NCI-H1092 treated with DMSO at 0.1 percent for 48 hours (cell line): ENCODE measurements around the gene RMRP.
"Not testable (repeated sequence)": the region's sequence is repeated elsewhere in the genome, so short reads cannot be mapped to it uniquely, and the experiment has no call there.

Source experiments
- DNase-seq: peaks from one replicate; lab custom pipeline; 2025; lab: John Stamatoyannopoulos, UW

Gene RMRP

DNA sequence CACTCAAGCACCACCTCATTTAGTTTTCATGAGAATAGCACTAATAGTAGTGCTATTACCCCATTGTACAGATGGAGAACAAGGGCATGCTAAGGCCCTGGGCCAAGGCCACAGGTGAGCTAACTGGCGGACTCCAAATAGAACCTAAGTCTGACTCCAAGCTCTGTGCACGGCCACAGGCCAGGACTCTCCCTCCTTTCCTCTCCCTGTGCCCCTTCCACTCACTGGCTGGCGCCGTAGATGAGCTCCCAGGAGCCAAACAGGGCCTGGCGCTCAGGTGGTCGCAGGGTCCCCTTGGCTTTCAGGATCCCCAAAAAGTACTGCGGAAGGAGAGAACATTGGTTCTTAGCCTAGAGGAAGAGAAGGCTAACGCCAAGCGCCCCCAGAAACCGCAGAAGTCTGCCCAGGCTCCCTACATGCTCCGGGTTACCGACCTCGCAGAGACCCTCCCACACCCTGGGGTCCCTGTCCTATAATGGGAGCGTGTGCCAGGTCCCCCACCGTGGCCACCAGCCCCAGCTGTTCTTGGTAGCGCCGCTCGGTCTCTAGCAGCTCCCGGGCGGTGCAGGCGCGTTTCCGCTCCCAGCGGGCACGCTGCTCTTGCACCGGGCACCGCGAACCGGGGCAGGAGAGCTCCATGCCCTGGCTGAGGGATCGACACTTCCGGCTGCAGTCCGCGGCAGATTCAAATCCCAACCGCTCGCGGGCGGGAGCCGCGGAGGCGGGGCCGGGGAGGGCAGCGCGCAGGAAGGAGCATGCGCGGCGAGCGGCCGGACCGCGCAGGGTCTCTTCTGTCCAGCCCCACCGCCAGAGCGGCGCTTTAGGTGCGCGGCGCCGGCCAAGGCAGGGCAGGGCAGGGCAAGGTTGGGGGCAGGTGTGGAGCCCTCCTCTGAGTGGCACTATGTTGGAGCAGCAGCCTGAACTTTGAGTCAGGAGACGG is 7.0 kb upstream of the RMRP start, which contains the start of gene ARHGEF39:
Gene ARHGEF39 (minus strand): TSS at position 665 of the 940 bp plus-strand sequence. CDS start 26 bp downstream, at position 639.
- DNase-seq = peak; percentile 91

DNA sequence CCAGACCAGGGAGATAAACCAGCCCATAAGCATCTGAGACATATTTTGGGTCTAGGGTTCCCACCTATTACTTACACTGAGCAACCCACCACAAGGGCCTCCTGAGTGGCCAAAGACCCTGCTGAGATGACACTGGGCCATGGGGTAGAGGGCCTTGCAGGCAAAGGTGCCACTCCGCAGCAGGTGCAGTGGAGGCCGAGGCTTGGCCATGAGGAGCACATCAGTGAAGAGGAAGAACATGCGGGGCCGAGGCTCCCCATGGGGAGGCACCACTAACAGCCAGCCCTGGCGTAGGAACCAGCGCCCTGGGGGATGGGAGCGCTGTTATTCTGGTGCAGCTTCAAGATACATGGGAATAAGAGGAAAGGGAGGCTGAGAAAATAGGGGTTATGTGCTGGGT is 4.6 kb upstream of the RMRP start:
- no peak for DNase-seq

DNA sequence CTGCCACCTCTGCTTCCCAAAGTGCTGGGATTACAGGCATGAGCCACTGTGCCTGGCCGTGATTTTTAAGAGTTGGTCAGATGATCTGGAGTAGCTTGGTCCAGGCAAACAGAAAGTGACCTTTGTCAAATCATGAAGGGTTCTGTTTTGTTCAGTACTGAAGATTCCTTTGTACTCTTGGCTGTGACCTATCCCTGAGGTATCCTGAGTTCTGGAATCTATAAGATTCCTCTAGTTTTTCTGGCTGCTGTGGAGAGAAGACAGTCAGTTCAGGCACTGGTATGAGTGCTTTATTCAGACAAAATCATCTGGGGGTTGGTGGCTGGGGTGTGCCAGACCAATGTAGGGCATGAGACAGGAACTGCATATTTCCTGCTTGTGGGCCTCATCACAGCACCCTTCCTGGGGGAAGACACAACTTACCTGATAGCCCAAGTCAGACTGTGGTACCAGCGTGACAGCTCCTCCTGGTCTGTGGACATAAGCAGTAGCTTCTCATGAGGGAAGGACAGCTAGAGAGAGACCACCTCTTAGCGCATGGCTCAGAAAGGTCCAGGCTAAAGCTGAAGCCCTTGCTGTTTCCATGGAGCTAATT is 4.0 kb upstream of the RMRP start:
- no peak for DNase-seq

DNA sequence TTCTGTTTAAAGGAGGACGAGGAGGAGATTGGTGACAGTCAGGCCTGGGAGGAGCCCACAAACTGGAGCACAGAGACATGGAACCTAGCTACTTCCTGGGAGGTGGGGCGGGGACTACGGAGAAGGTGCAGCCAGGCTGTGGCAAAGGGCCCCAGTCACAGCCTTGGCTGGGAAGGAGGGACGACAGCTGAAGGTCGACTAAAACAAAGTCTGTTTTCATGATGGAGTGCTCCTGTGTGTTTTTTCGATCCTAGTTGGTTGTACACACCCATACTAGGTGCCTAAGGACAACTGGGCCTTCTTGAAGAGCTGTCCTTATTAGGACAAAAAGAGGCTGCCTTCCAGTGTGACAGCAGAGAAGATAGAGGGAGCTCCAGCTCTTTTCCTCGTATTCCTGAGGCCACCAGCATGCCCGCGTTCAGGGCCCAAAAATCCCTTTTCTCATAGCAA is 3.2 kb upstream of the RMRP start:
- peak; percentile 30 for DNase-seq

DNA sequence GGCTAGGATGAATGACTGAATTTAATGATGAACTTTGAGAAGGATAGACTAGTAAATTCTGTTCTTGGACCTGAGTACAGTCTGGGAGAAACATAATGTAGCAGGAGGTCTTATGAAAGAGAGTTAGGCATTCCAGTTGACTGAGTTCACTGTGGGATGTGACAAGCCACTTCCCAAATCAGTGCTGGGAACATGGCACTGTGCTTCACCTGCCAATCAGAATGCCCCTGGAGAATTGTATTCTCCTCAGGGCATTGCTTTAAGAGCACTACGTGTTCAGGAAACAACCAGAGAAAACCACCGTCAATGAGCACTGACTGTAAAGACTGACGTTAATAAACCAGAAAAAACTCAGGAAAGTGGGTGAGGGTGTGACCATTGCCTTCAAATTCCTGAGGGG is 1.5 kb upstream of the RMRP start:
- DNase-seq = no peak

DNA sequence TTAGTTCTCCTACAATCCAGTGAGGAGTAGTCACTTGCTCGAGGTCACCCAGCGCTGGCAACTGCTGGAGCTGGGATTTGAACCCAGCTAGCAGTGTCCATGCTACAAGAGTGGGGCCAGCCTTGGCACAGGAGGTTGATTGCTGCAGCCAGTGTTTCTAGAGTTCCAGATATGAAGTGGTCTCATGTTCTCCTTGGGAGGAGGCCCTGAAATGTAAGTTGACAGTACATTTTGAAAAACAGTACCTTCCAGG is 1.1 kb upstream of the RMRP start:
- no peak for DNase-seq

DNA sequence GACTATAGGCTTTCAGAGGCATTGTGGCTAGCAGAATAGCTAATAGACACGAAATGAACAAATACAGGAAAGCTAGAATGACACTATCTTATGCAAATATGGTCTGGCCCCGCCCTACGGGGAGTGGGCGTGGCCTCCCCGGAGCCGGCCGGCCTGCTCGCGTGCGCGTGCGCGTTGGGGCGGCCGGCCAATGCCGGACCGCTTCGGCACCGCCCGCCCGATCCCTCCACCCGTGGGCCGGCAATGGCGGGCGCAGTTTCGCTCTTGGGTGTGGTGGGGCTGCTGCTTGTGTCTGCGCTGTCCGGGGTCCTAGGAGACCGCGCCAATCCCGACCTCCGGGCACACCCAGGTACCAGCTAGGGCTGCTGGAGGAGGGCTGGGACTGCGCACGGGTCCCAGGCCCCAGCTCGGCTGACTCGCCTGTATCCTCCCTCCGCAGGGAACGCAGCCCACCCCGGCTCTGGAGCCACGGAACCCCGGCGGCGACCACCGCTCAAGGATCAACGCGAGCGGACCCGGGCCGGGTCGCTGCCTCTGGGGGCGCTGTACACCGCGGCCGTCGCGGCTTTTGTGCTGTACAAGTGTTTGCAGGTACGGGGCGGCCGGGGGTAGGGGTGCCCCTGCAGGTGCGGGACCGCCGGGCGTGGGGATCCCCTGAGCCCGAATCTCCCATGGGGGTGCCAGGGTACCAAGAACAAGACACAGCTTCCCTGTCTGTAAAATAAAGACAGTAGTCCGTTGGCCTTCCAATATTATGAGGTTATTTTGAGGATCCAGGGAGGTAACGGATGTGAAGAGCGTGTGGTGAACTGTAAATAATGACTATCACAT is 533 bp upstream of the RMRP start, which contains the start of gene CCDC107:
Gene CCDC107 (plus strand): TSS at position 156 of the 831 bp plus-strand sequence. CDS start 88 bp downstream, at position 244.
- DNase-seq = peak; percentile 97

DNA sequence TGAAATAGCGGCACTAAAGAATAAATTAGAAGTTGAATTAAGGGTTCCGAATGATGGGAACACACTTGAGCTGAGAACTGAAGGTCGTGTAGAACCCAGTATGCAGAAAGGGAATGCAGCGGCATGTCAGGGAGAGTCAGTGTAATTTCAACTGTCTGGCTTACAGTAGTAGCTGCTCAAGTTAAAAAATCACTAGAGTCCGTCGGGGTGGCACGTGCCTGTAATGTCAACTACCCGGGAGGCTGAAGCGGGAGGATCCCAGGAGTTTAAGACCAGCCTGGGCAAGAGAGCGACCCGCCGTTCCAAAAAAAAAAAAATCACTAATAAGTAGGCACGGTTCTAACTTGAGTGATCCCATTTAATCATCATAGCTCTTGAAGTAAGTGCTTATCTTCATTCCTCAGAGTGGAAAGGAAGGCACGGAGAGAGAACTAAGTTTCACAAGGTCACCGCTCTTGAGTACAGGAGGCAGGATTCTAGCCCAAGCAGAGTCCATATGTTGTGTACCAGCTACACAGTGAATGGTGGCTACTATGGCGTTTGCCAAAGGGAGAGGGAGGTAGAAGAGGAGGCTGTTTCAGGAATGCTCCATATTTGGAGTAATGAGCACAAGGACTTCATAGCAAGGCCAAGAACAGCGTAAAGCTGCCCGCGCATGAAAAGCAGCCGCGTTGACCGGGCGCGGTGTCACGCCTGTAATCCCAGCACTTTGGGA is 831 bp downstream of the RMRP start:
- peak; percentile 84 for DNase-seq

DNA sequence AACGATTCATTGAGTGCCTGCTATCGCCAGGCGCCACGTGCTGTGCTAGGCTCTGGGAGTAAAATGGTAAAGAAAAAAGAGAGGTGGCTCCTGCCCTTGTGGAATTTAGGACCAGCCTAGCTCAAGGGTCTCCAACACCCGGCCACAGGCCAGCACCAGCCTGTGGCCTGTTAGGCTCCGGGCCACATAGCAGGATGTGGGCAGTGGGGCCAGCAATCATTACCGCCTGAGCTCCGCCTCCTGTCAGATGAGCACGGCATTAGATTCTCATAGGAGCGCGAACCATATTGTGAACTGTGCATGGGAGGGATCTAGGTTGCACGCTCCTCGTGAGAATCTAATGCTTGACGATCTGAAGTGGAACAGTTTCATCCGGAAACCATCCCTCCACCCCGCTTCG is 1.5 kb downstream of the RMRP start:
- DNase-seq = no peak

DNA sequence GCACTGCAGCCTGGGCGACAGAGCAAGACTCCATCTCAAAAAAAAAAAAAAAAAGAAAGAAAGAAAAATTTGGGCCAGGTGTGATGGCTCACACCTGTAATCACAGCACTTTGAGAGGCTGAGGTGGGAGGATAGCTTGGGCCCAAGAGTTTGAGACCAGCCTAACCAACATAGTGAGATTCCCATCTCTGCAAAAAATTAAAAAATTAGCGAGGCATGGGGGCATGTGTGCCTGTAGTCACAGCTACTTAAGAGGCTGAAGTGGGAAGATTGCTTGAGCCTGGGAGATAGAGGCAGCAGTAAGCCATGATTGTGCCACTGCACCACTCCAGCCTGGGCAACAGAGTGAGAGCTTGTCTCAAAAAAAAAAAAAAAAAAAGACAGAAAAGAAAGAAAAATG is 4.2 kb downstream of the RMRP start:
- no peak for DNase-seq

DNA sequence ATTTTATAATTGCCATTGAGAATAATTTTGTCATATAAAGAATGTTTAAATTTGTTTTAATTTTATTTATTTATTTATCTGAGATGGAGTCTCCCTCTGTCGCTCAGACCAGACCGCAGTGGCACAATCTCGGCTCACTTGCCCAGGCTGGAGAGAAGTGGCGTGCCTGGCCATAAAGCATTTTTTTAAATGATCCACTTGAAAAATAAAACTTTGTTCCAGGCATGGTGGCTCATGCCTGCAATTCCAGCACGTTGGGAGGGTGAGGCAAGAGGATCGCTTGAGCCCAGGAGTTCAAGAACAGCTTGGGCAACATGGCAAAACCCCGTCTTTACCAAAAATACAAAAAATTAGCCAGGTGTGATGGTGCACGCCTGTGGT is 5.0 kb downstream of the RMRP start:
- no peak for DNase-seq

DNA sequence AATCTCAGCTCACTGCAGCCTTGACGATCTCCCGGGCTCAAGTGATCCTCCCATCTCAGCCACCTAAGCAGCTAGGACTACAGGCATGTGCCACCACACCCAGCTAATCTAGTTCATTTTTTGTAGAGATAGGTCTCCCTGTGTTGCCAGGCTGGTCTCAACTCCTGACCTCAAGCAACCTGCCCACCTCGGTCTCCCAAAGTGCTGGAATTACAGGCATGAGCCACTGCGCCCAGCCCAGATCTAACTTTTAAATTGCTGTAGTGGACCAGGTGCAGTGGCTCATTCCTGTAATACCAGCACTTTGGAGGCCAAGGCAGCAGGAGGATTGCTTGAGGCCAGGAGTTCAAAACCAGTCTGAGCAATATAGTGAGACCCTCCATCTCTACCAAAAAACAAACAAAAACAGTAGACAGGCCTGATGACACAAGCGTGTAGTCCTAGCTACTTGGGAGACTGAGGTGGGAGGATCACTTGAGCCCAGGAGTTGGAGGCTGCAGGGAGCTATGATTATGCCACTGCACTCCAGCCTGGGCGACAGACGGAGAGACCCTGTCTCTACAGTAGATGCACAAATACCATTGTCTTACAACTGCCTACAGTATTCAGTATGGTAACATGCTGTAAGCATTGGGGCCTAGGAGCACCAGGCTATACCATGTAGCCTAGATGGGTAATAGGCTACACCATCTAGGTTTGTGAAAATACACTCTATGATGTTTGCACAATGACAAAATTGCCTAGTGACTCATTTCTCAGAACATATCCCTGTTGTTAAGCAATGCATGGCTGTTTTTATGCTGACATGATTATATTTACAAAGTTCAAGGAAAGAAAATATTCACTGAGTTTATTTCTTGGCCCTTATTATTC is 5.6 kb downstream of the RMRP start:
- DNase-seq = no peak

DNA sequence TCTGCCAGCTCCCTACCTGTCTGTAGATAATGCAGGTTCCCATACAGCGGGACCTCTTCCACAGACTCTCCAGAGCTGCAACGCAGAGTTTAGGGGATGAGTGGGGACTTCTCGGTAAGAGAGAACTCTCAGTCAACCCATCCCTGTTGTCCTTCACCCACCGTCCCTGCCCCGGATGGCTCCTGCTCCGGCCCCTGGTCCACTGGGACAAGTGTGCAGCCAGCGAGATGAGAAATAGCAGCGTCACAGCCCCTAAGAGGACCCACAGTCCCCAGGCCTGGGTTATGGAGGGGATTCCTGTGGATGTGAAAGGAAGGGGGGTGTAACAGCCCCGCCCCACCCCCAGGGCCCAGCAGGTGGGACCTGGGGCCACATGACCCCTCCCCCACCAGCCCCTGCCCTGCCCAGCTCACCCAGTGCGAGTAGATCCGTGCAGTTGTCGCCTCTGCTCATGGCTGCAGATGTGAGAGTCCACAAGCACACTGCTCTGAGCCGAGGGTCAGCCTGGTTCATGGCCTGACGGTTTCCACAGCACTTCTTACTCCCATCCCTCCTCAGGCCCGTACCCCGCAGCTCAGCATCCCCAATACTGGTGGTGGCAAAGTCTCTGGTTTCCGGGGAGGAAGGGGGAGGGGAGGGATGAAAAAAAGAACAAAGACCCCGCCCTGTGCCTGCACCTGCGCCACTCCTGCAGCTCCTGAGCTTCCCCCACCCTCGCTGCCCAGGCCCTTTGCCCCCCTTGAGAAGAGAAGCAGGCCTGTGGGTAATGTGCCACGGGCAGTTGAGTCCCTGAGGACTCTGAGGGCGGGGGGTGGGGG is 7.3 kb downstream of the RMRP start, which contains the start of gene SIT1:
Gene SIT1 (minus strand): TSS at position 591 of the 818 bp plus-strand sequence. CDS start 78 bp downstream, at position 513.
- no peak for DNase-seq

DNA sequence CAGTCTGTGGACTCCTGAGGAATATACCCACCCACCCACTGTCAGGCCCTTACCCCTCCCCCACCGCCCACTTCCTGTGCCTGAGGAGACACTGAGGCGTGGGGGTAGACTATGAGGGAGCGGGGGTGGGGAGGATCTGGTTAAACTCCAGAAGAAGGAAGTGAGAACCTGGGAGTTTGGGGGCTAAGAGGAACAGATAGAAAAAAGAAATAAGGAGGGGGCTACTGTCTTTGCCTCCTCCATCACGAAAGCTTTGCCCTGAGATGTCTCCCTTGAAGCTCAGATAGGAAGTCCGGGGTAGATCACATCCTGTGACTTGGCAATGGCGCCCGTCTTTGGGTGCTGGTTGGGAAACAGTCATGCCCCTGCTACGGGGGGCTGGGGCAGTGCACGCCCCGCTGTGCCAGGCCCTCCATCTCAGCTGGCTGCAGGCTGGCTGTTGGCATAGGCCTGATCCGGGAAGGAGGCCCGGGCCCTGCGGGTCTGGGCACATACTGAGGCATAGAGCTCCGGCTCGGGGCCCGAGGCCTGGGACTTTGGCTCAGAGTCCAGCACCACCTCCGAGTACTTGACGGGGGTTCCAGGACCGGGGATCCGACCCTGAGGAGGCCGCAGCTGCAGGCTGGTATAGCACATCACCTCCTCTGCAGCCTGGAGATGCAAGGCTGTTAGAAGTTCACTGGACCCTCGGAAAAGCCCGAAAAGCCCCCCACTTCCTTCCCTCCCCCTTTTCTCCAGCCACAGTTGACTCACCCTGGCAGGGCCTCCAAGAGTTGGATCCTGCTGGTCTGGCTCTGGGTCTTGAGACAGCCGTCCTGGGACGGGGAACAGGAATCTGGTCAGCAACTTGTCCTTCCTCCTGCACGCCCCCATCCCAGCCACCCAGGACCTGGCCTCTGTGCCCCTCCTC is 8.1 kb downstream of the RMRP start:
- no peak for DNase-seq

DNA sequence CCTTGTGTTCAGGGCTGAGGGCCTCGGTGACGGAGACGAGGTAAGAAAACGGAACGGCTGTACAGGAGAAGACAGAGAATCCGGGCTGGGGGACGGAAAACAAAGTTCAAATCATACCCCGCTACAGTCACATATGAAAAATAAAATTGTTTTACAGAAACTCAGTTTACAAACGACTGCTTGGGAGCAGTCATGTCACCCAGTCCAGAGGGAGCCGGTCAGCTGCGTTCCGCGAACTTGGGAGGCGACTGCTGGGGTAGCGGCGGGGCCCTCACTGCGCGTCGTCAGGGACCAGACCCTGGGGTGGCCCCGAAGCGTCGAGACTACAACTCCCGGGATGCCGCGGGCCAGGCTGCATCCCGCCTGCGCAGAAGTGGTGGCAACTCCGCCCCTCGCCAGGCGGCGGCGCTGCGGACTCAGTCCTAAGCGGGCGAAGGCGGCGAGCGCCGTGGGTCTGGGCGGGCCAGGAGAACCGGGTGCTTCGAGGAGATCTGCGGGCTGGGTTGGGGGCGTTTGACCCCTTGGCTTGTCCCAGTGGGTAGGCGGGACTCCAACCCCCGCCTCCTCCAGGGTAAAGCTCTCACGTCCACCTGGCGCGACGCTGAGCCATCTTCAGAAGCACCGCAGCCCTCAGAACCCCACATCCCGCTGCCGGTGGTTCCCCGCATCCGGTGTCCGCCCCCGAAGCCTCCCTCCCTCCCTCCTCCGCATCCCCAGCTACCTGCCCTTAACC is 11.1 kb downstream of the RMRP start:
- peak; percentile 90 for DNase-seq

DNA sequence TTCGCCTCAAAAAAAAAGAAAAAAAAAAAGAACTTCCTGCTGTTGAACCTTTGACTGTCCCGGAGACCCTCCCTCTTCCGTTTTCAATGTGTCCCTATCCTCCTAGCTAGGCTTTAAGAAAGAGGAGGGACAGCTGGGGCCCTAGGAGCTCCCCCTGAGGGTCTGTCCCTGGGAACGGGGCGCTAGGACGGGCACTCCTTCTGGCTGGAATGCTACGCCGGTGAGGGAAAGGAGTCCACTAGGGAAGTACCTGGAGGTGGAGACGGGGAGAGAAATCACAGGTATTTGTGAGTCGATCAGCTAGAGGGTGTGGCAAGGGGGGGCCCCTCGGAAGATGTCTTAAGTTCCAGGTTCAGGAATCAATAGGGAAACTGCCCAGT is 11.7 kb downstream of the RMRP start:
- no peak for DNase-seq

DNA sequence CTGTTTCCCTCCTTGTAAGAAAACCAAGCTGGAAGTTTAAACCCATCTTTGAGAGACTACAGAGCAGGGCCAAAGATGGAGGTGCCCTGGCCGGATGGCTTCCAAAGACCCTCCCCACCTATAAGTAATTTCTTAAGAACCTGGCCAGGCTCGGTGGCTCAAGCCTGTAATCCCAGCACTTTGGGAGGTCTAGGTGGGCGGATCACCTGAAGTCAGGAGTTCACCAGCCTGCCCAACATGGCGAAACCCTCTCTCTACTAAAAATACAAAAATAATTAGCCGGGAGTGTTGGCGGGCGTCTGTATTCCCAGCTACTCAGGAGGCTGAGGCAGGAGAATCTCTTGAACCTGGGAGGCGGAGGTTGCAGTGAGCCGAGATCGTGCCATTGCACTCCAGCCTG is 12.1 kb downstream of the RMRP start:
- DNase-seq = not testable (repeated sequence)

DNA sequence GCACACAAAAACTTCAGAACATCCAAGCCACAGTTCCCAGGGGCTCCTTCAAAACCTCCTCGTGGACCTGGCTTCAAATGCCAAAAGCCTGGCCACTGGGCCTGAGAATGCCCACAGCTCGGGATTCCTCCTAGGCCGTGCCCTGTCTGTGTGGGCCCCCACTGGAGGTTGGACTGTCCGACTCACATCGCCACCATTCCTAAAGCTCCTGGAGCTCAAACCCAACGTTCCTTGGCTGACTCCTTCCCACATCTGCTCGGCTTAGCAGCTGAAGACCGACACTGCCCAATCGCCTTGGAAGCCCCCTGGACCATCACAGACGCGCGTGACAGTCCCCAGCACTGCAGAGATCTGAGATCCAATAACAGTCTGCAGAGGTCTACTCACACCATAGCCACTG is 14.8 kb downstream of the RMRP start:
- DNase-seq = no peak
